HUES6 (cell line): ENCODE measurements around the gene ZCCHC17.

Experiments
- H3K27ac ChIP-seq: 2 replicates; pipeline ENCODE4 v1.7.0; 2013; ENCODE audit warnings: low read depth, mild to moderate bottlenecking, low read length, inconsistent platforms
- H3K27me3 ChIP-seq: 2 replicates; pipeline ENCODE4 v1.6.1; 2013; ENCODE audit warnings: low read length; ENCODE audit not compliant: control insufficient read depth, insufficient read depth
- H3K36me3 ChIP-seq: 2 replicates; pipeline ENCODE4 v1.6.1; 2013; ENCODE audit warnings: low read length; ENCODE audit not compliant: control insufficient read depth, insufficient read depth
- H3K4me1 ChIP-seq: 2 replicates; pipeline ENCODE4 v1.6.1; 2013; ENCODE audit warnings: low read length; ENCODE audit not compliant: control insufficient read depth, insufficient read depth
- H3K4me3 ChIP-seq: 2 replicates; pipeline ENCODE4 v1.5.1; 2013; ENCODE audit warnings: low read depth, low read length
- H3K9ac ChIP-seq: one replicate; pipeline ENCODE4 v1.6.1; 2013; ENCODE audit warnings: mild to moderate bottlenecking, low read length
- H3K9me3 ChIP-seq: 2 replicates; pipeline ENCODE4 v1.6.1; 2013; ENCODE audit warnings: low read depth, low read length; ENCODE audit not compliant: control insufficient read depth, insufficient read depth

The ZCCHC17 gene

DNA sequence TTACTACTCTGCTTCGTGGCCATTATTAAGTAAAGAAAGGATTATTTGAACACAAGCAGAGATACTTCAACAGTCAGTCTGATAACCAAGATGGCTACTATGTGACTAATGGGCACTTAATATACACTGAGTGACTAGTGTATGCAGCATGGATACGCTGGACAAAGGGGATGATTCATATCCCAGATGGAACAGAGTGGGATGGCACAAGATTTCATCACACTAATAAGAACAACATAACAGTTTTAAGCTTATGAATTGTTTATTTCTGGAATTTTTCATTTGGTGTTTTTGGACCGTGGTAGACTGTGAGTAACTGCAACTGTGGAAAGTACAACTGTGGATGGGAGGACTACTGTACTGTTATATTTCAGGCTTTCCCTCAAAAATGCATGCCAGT is 9.4 kb downstream of the ZCCHC17 start:
- H3K9ac ChIP-seq, result no peak overlapping the region
- H3K9me3 ChIP-seq, result no peaks in the 10 kb centered on the region
- H3K27ac ChIP-seq, result no peak overlapping the region
- peaks cover 25% of the 10 kb centered on the region for H3K36me3 ChIP-seq
- H3K4me3 ChIP-seq, result no peak overlapping the region
- H3K27me3 ChIP-seq, result no peaks in the 10 kb centered on the region
- H3K4me1 ChIP-seq, result no peaks in the 10 kb centered on the region

DNA sequence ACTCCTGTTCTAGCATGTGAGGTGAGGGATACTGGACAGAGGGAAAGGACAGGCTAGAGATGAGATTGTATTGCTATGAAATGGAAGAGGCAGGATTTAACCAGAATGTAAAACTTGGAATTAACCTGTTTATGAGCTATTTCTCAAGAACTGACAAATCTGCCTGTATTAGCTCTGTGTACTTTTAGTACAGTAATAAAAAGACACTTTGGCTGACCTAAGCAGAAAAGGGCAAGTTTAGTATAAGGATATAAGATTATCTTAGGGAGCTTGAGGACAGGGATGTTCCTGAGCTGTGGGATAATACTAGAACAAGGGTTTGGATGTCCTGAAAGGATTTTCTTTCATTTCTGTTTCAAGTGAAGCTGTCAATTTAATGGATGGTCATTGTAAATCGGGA is 11.2 kb downstream of the ZCCHC17 start:
- Histone ChIP-seq H3K9me3 (no peaks in the 10 kb centered on the region), H3K36me3 (peaks cover 40% of the 10 kb centered on the region), H3K4me1 (no peaks in the 10 kb centered on the region), H3K9ac (no peak overlapping the region), H3K4me3 (no peak overlapping the region), H3K27me3 (no peaks in the 10 kb centered on the region), H3K27ac (no peak overlapping the region)

DNA sequence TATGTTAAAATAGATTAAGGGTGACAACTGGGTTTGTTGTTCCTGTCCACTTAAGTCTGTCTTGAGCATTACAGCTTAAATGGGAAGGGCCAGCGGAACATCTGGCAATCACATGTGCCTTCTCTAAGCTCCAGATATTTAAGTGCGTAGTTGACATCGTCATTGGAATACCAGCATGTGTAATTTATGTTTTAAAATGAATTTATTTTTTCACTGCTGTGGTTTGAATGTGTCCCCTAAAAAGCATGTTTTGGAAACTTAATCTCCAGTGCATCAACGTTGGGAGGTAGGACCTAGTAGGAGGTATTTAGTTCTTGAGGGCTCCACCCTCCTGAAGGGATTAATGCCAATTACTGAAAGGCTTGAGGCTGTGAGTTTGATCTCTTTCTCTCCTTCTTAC is 13.4 kb downstream of the ZCCHC17 start:
- Histone ChIP-seq H3K9me3 (no peaks in the 10 kb centered on the region), H3K27ac (no peak overlapping the region), H3K4me1 (no peaks in the 10 kb centered on the region), H3K9ac (no peak overlapping the region), H3K4me3 (no peak overlapping the region), H3K36me3 (peaks cover 52% of the 10 kb centered on the region), H3K27me3 (no peaks in the 10 kb centered on the region)

DNA sequence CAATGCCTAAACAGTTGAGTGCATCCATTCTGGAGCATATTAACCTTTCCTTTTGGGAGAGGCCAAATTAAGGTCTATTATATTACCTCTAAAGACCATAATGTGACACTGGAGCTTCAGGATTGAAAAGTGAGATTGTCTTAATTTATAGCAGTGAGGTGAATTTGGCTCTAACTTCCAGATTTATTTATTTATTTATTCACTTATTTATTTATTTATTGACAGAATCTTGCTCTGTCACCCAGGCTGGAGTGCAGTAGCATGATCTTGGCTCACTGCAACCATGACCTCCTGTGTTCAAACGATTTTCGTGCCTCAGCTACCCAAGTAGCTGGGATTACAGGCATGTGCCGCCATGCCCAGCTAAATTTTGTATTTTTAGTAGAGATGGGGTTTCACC is 19.1 kb downstream of the ZCCHC17 start:
- no peak overlapping the region for H3K4me3 ChIP-seq
- H3K4me1 ChIP-seq, result no peaks in the 10 kb centered on the region
- no peaks in the 10 kb centered on the region for H3K27me3 ChIP-seq
- no peak overlapping the region for H3K27ac ChIP-seq
- H3K9ac ChIP-seq, result no peak overlapping the region
- H3K36me3 ChIP-seq, result peaks cover 88% of the 10 kb centered on the region
- no peaks in the 10 kb centered on the region for H3K9me3 ChIP-seq

DNA sequence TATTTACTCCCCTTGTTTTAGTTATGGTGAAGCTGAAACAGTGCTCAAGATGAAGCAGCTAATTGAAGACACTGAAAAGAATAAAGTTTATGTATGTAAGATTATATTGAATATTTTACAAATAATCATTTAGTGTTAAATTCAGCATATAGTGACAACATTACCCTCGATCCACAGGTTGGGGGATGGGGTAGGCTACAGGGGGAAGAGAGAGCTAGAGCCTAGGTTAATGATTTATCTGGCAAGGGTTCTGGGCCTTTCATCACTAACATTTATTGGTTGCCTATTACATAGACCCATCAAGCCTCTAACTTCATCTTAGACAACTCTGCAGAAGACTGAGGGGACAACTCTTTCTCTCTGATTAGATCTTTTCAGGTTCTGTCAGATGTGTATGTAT is 21.3 kb downstream of the ZCCHC17 start:
- H3K36me3 ChIP-seq, result peaks cover 79% of the 10 kb centered on the region
- no peak overlapping the region for H3K4me3 ChIP-seq
- H3K4me1 ChIP-seq, result no peaks in the 10 kb centered on the region
- H3K9me3 ChIP-seq, result no peaks in the 10 kb centered on the region
- H3K9ac ChIP-seq, result no peak overlapping the region
- H3K27me3 ChIP-seq, result no peaks in the 10 kb centered on the region
- no peak overlapping the region for H3K27ac ChIP-seq

DNA sequence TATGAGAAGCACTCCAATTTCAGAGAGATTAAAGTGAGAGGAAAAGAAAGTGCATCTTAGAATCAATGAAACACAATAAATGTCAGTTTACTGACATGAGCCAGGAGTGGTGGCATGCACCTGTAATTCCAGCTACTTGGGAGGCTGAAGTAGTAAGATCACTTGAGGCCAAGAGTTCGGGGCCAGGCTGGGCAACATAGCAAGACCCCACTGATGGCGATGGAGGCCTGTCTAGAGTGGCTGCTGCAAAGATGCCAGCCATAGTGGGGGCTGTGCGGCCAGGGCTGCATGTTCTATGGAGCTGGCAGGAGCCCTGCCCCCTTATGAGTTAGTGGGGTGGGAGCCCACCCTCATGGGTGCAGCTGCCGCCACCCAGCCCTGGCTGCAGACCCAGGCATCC is 27.3 kb downstream of the ZCCHC17 start:
- Histone ChIP-seq H3K27me3 (no peaks in the 10 kb centered on the region), H3K9ac (no peak overlapping the region), H3K9me3 (no peaks in the 10 kb centered on the region), H3K27ac (no peak overlapping the region), H3K4me3 (no peak overlapping the region), H3K36me3 (peaks cover 37% of the 10 kb centered on the region), H3K4me1 (no peaks in the 10 kb centered on the region)

DNA sequence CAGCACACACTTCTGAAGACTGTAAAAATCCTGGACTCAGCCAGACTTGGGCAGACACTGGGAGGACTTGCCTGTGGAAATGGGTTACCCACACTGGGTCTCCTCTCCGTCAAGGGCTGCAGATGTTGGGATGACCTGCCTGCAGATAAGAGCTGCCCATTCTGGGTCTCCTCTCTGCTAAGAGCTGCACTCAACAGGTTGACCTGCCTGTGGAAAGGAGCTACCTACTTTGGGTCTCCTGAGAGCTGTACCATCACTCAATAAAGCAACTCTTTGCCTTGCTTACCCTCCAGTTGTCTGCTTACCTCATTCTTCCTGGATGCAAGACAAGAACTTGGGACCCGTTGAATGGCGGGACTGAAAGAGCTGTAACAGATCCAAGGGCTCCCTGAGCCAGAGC is 28.2 kb downstream of the ZCCHC17 start:
- Histone ChIP-seq H3K4me3 (no peak overlapping the region), H3K27me3 (no peaks in the 10 kb centered on the region), H3K9ac (no peak overlapping the region), H3K9me3 (no peaks in the 10 kb centered on the region), H3K36me3 (peaks cover 28% of the 10 kb centered on the region), H3K4me1 (no peaks in the 10 kb centered on the region), H3K27ac (no peak overlapping the region)

DNA sequence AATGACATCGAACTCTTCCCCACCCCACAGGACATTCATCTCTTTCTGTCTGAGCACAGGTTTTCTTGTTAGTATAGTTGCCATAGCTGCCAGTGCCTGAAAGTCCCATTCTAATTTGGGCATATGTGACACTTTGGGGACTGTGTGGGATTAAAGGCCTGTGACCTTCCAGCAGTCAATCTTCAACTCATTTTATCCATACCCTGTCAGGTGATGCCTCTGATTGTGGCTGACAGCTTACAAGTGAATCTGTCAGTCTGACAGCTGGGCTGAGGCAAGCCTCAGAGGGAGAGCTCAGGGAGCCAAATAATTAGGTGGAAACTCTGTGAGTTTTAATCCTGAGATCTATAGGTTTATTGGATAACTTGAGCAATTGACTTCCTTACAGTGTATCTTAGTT is 29.6 kb downstream of the ZCCHC17 start:
- Histone ChIP-seq H3K27me3 (no peaks in the 10 kb centered on the region), H3K27ac (no peak overlapping the region)

DNA sequence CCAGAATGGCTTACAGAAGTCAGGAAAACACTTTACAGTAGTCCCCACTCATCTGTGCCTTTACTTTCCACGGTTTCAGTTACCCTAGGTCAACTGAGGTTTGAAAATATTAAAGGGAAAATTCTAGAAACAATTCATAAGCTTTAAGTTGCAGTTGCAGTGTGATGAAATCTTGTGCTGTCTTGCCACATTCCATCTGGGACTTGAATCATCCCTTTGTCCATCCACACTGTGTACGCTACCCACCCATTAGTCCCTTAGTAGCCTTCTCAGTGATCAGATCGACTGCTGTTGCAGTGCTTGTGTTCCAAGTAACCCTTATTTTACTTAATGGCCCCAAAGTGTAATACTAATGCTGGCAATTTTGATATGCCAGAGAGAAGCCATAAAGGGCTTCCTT is 30.5 kb downstream of the ZCCHC17 start:
- Histone ChIP-seq H3K9ac (no peak overlapping the region), H3K4me3 (no peak overlapping the region), H3K27ac (no peak overlapping the region), H3K36me3 (peaks cover 9% of the 10 kb centered on the region; the same call in 1 of the 2 replicates), H3K27me3 (no peaks in the 10 kb centered on the region), H3K4me1 (no peaks in the 10 kb centered on the region), H3K9me3 (no peaks in the 10 kb centered on the region)

More for the DNA sequence above, 29.6 kb downstream of the ZCCHC17 start:
- no peak overlapping the region for H3K9ac ChIP-seq
- no peaks in the 10 kb centered on the region for H3K4me1 ChIP-seq
- peaks cover 15% of the 10 kb centered on the region for H3K36me3 ChIP-seq
- no peaks in the 10 kb centered on the region for H3K9me3 ChIP-seq
- H3K4me3 ChIP-seq, result no peak overlapping the region

DNA sequence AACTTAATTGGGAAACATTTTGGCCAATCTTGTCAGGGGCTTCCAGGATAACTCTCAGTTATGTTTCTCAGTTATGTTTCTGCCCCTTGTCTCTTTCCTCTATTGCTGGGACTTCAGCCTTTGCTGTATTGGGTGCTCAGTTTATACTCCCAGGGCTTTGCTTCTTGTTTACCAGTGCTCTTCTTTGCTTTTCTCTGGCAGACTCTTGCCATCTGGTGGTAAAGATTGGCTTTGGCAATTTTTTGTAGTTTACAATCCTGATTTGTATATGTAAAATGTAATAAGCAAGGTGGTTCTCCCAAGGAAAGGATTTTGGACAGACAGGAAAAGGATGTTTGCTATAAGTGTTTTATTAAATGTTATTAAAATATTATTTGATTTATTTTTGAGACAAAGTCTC is 38.2 kb downstream of the ZCCHC17 start:
- no peak overlapping the region for H3K27ac ChIP-seq
- no peaks in the 10 kb centered on the region for H3K27me3 ChIP-seq
- H3K36me3 ChIP-seq, result peaks cover 24% of the 10 kb centered on the region
- no peak overlapping the region for H3K9ac ChIP-seq
- H3K9me3 ChIP-seq, result no peaks in the 10 kb centered on the region
- no peaks in the 10 kb centered on the region for H3K4me1 ChIP-seq
- no peak overlapping the region for H3K4me3 ChIP-seq

DNA sequence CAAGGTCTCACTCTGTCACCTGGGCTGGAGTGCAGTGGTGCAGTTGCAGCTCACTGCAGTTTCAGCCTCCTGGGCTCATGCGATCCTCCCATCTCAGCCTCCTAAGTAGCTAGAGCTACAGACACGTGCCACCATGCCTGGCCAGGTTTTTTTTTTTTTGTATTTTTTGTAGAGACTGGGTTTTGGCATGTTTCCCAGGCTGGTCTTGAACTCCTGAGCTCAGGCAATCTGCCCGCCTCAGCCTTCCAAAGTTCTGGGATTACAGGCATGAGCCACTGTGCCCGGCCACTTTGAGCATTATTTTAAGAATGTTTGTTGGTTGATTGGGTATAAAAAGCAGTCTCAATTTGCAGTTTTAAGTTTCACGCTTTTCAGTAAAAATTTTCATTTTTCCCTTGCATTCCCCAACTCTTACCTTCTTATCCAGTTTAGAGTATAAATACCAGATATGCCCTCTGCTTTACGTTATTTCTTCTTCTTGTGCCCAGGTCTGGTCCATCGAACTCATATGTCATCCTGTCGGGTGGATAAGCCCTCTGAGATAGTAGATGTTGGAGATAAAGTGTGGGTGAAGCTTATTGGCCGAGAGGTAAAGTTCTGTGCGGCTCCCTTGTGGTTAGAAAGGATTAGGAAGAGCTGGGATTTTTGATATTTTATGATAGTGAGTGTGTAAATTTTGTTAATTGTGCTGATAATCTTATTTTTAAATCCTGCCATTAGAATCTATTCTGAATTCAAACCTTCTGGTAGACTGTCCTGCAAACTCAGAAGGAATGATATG is 40.0 kb downstream of the ZCCHC17 start:
- no peaks in the 10 kb centered on the region for H3K27me3 ChIP-seq
- no peak overlapping the region for H3K4me3 ChIP-seq
- H3K4me1 ChIP-seq, result no peaks in the 10 kb centered on the region
- H3K27ac ChIP-seq, result no peak overlapping the region
- H3K9ac ChIP-seq, result no peak overlapping the region
- H3K9me3 ChIP-seq, result no peaks in the 10 kb centered on the region
- peaks cover 24% of the 10 kb centered on the region for H3K36me3 ChIP-seq
